Panc1 (cell line): Measurements from ENCODE around the gene CSNK2A1.

Source experiments
- POLR2AphosphoS5 ChIP-seq: IDR thresholded peaks from 2 replicates; pipeline ENCODE4 v1.6.1; 2012; ENCODE audit warnings: mild to moderate bottlenecking, low read depth, low read length, moderate library complexity
- TF ChIP-seq, protein P1 (sequence below): fragments of 450-650 bp; IDR thresholded peaks from 2 replicates; pipeline ENCODE4 v1.5.1; 2017; ENCODE audit warnings: mild to moderate bottlenecking

GRCh38 chr20:469746-470490 lies 73.7 kb downstream of the CSNK2A1 start:
- TF ChIP-seq, protein P1, sequence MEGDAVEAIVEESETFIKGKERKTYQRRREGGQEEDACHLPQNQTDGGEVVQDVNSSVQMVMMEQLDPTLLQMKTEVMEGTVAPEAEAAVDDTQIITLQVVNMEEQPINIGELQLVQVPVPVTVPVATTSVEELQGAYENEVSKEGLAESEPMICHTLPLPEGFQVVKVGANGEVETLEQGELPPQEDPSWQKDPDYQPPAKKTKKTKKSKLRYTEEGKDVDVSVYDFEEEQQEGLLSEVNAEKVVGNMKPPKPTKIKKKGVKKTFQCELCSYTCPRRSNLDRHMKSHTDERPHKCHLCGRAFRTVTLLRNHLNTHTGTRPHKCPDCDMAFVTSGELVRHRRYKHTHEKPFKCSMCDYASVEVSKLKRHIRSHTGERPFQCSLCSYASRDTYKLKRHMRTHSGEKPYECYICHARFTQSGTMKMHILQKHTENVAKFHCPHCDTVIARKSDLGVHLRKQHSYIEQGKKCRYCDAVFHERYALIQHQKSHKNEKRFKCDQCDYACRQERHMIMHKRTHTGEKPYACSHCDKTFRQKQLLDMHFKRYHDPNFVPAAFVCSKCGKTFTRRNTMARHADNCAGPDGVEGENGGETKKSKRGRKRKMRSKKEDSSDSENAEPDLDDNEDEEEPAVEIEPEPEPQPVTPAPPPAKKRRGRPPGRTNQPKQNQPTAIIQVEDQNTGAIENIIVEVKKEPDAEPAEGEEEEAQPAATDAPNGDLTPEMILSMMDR = no peak
- no peak for TF ChIP-seq POLR2AphosphoS5
